Measurements from ENCODE around the gene MYO1A. TPM values are rescaled to one million over a fixed set of nuclear protein-coding genes. Genes with fewer than 3 reads are reported as not detected.

MYO1A gene
- total RNA-seq, 1 experiment from 2014 or later, result 1.1 TPM

DNA sequence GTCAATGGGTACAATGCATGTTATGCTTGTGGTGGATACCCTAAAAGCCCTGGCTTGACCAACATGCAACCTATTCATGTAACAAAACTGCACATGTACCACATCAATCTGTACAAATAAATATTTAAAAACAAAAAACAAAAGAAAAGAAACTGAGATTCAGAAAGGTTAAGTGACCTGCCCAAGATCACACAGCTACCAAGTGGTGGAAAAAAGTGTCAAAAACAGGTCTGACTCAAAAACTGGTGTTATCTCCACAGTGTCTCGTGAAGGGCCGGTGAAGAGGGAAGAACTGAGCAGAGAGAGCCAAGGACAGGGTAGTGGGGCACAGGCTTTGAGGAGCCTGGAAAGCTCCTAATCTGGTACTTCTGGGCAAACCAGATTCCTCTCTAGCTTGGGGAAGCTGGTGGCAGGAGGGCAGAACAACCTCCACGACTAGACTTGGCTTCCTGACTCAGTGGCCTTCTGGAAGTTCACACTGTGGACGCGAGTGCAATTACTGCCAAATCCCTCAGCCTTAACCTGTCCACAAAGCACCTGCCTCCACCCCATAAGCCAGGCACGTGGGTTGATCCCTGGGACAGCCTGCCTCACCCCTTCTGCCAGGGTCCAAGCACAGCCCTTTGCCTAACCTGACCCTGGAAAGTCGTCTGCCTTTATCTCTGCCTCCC, 59.1 kb downstream of the MYO1A start:
- TF ChIP-seq CTCF (conservative IDR thresholded peaks at IDR 0.05; ENCODE audit: low read depth, low read length) (no peak), EZH2 (IDR thresholded peaks at IDR 0.05; ENCODE audit: borderline replicate concordance, low read depth, low read length, poor library complexity, severe bottlenecking) (no peak)
- intact Hi-C loops (cut with micrococcal nuclease; ENCODE audit: unreplicated experiment), result no loop called here
- Histone ChIP-seq H3K27ac (ENCODE audit: low read depth, low read length, poor library complexity, severe bottlenecking) (no peak overlapping the region), H3K9me3 (ENCODE audit: low read depth, low read length, poor library complexity, severe bottlenecking) (no peaks in the 10 kb centered on the region), H3K27me3 (replicated peaks; ENCODE audit: insufficient read depth, low read depth, low read length, poor library complexity) (no peaks in the 10 kb centered on the region), H3K4me3 (ENCODE audit: low read depth, low read length, poor library complexity, severe bottlenecking) (no peak overlapping the region), H3K36me3 (ENCODE audit: insufficient read depth, low read length, poor library complexity, severe bottlenecking) (no peaks in the 10 kb centered on the region), H3K4me1 (ENCODE audit: insufficient read depth, low read length, poor library complexity, severe bottlenecking) (peaks cover 6% of the 10 kb centered on the region)
- BruUV-seq (replicated peaks), result no TSS peak
- POLR2A ChIA-PET (ENCODE audit: low non-redundant PET), result no interaction called here
- CTCF ChIA-PET, result no interaction called here
- no peak for DNase-seq (ENCODE audit: low spot score)

DNA sequence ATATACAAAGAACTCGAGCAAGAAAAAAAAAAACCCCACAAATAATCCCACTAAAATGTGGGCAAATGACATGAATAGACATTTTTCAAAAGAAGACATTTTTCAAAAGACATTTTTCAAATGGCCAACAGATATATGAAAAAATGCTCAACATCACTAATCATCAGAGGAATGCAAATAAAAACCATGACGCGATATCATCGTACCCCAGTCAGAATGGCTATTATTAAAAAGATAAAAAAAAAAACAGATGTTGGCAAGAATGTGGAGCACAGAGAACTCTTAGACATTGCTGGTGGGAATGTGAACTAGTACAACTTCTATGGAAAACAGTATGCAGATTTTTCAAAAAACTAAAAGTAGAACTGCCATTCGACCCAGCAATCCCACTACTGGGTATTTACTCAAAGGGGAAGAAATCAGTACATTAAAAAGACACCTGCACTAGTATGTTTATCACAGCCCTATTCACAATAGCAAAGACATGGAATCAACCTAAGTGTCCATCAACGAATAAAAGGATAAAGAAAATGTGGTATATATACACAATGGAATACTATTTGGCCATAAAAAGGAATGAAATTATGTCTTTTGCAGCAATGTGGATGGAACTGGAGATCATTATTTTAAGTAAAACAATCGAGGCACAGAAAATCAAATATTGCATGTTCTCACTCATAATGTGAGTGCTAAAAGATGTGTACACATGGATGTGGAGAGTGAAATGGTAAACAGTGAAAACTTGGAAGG, 59.9 kb downstream of the MYO1A start:
- no peak overlapping the region for H3K27ac ChIP-seq (ENCODE audit: low read depth, low read length, poor library complexity, severe bottlenecking)
- H3K4me3 ChIP-seq (ENCODE audit: low read depth, low read length, poor library complexity, severe bottlenecking), result no peak overlapping the region
- ChIA-PET CTCF (no interaction called here), POLR2A (ENCODE audit: low non-redundant PET) (no interaction called here)
- peaks cover 6% of the 10 kb centered on the region for H3K4me1 ChIP-seq (ENCODE audit: insufficient read depth, low read length, poor library complexity, severe bottlenecking)
- BruUV-seq (replicated peaks), result no TSS peak
- TF ChIP-seq CTCF (conservative IDR thresholded peaks at IDR 0.05; ENCODE audit: low read depth, low read length), result no peak
- TF ChIP-seq EZH2 (IDR thresholded peaks at IDR 0.05; ENCODE audit: borderline replicate concordance, low read depth, low read length, poor library complexity, severe bottlenecking), result no peak
- no peaks in the 10 kb centered on the region for H3K9me3 ChIP-seq (ENCODE audit: low read depth, low read length, poor library complexity, severe bottlenecking)
- no peaks in the 10 kb centered on the region for H3K36me3 ChIP-seq (ENCODE audit: insufficient read depth, low read length, poor library complexity, severe bottlenecking)
- no peaks in the 10 kb centered on the region for H3K27me3 ChIP-seq (replicated peaks; ENCODE audit: insufficient read depth, low read depth, low read length, poor library complexity)
- DNase-seq (ENCODE audit: low spot score), result no peak
- intact Hi-C loops (cut with micrococcal nuclease; ENCODE audit: unreplicated experiment), result no loop called here

DNA sequence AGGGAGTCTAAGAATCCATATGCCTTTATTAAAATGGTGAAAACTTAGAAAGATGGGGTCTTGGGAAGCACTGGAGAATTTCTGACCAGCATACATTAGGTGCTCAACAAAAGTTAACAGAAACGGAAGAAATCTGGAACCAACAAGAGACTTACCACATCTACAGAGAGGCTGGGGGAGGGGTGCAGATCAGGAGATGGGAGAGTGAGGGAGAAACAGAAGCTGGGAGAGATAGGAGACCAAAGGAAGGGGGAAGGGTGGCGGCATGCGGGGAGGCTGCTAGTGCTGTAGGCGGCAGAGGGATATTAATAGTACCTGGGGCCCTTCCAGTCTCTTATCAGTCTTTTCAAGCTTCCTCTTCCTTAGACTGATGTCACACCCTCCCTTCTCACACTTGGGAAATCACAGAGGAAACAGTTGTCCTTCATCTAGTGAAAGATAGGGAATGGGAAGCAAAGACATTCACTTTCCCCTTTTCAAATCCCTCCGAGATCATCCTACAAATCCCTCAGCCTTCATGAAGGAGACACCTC, 61.7 kb downstream of the MYO1A start:
- TF ChIP-seq CTCF (conservative IDR thresholded peaks at IDR 0.05; ENCODE audit: low read depth, low read length) (no peak), EZH2 (IDR thresholded peaks at IDR 0.05; ENCODE audit: borderline replicate concordance, low read depth, low read length, poor library complexity, severe bottlenecking) (no peak)
- DNase-seq (ENCODE audit: low spot score), result no peak
- H3K27ac ChIP-seq (ENCODE audit: low read depth, low read length, poor library complexity, severe bottlenecking), result no peak overlapping the region
- no peaks in the 10 kb centered on the region for H3K9me3 ChIP-seq (ENCODE audit: low read depth, low read length, poor library complexity, severe bottlenecking)
- H3K36me3 ChIP-seq (ENCODE audit: insufficient read depth, low read length, poor library complexity, severe bottlenecking), result no peaks in the 10 kb centered on the region
- H3K4me1 ChIP-seq (ENCODE audit: insufficient read depth, low read length, poor library complexity, severe bottlenecking), result peaks cover 6% of the 10 kb centered on the region
- intact Hi-C loops (cut with micrococcal nuclease; ENCODE audit: unreplicated experiment), result no loop called here
- BruUV-seq (replicated peaks), result no TSS peak
- CTCF ChIA-PET, result interaction anchor here (0.6 to 1.3 kb wide), 7 partner anchors 13 to 352 kb away, joined by 3 to 6 read pairs (median 3); no protein-coding TSS in a partner anchor
- POLR2A ChIA-PET (ENCODE audit: low non-redundant PET), result interaction anchor here (0.6 to 0.8 kb wide), 2 partner anchors 230 to 240 kb away, joined by 3 read pairs; no protein-coding TSS in a partner anchor
- H3K27me3 ChIP-seq (replicated peaks; ENCODE audit: insufficient read depth, low read depth, low read length, poor library complexity), result no peaks in the 10 kb centered on the region
- no peak overlapping the region for H3K4me3 ChIP-seq (ENCODE audit: low read depth, low read length, poor library complexity, severe bottlenecking)
